HL-60 (cell line): ENCODE measurements around the gene RTEL1.

ENCODE experiments used
- CTCF ChIP-seq: IDR thresholded peaks from one replicate; pipeline ENCODE4 v1.5.1; 2011; ENCODE audit warnings: low read length, control low read depth, inconsistent platforms; ENCODE audit not compliant: insufficient read depth
- GABPA ChIP-seq: IDR thresholded peaks from 2 replicates; pipeline ENCODE4 v1.6.1; 2012; ENCODE audit warnings: low read depth
- POLR2AphosphoS5 ChIP-seq: IDR thresholded peaks from 2 replicates; pipeline ENCODE4 v1.6.1; 2012; ENCODE audit warnings: low read depth
- REST ChIP-seq: IDR thresholded peaks from 2 replicates; pipeline ENCODE4 v1.6.1; 2012; ENCODE audit warnings: low read depth; ENCODE audit not compliant: insufficient replicate concordance

- TF ChIP-seq CTCF: no peak
- TF ChIP-seq POLR2AphosphoS5: no peak
- TF ChIP-seq REST: no peak
- no peak for TF ChIP-seq GABPA
These were observed 6.2 kb upstream of the RTEL1 start for GRCh38 chr20:63651942-63652191.
